OCI-LY1 (cell line): ENCODE measurements around the gene CHMP5.

ENCODE experiments used
- H2AFZ ChIP-seq: fragments of 200-600 bp; sonication (generic), shearing (Covaris generic); 2 replicates; pipeline ENCODE4 v1.6.0; 2014; ENCODE audit warnings: antibody characterized with exemption, mild to moderate bottlenecking, low read length
- H3F3A ChIP-seq: fragments of 200-600 bp; sonication (generic), shearing (Covaris generic); 2 replicates; pipeline ENCODE4 v1.6.0; 2014; ENCODE audit warnings: mild to moderate bottlenecking, antibody characterized with exemption, low read length, moderate library complexity; ENCODE audit not compliant: insufficient read depth
- H3K27ac ChIP-seq: fragments of 200-600 bp; sonication (generic); 2 replicates; pipeline ENCODE4 v1.5.1; 2014; ENCODE audit warnings: low read length, mixed run types, mild to moderate bottlenecking, low read depth; ENCODE audit not compliant: poor library complexity, severe bottlenecking
- H3K27me3 ChIP-seq: fragments of 200-600 bp; sonication (generic); 2 replicates; pipeline ENCODE4 v1.6.0; 2014; ENCODE audit warnings: antibody characterized with exemption, mild to moderate bottlenecking, low read length, moderate library complexity; ENCODE audit not compliant: insufficient read depth
- H3K36me3 ChIP-seq: fragments of 200-600 bp; sonication (generic); 2 replicates; pipeline ENCODE4 v1.6.1; 2014; ENCODE audit warnings: mild to moderate bottlenecking, antibody characterized with exemption, low read length, moderate library complexity, mixed read lengths; ENCODE audit not compliant: insufficient read depth
- H3K4me1 ChIP-seq: fragments of 200-600 bp; sonication (generic); 2 replicates; pipeline ENCODE4 v1.5.1; 2014; ENCODE audit warnings: mild to moderate bottlenecking, low read length, moderate library complexity; ENCODE audit not compliant: insufficient read depth, severe bottlenecking
- H3K4me2 ChIP-seq: fragments of 200-600 bp; sonication (generic), shearing (Covaris generic); 2 replicates; pipeline ENCODE4 v1.6.1; 2014; ENCODE audit warnings: low read length
- H3K4me3 ChIP-seq: fragments of 200-600 bp; sonication (generic); 2 replicates; pipeline ENCODE4 v1.5.1; 2014; ENCODE audit warnings: low read length, low read depth, mild to moderate bottlenecking, mixed read lengths; ENCODE audit not compliant: poor library complexity, severe bottlenecking
- H3K79me2 ChIP-seq: fragments of 200-600 bp; shearing (Covaris generic); 2 replicates; pipeline ENCODE4 v1.6.1; 2016; ENCODE audit warnings: mixed run types, low read length, mixed read lengths; ENCODE audit not compliant: insufficient read depth
- H3K9ac ChIP-seq: fragments of 200-600 bp; sonication (generic), shearing (Covaris generic); 2 replicates; pipeline ENCODE4 v1.6.1; 2014; ENCODE audit warnings: mild to moderate bottlenecking, low read length, mixed read lengths
- H3K9me2 ChIP-seq: fragments of 200-600 bp; sonication (generic), shearing (Covaris generic); 2 replicates; pipeline ENCODE4 v1.6.1; 2014; ENCODE audit warnings: low read depth, mild to moderate bottlenecking, low read length, mixed read lengths
- H3K9me3 ChIP-seq: fragments of 200-600 bp; shearing (Covaris generic); 2 replicates; pipeline ENCODE4 v1.6.1; 2014; ENCODE audit warnings: low read length, mixed read lengths
- H4K20me1 ChIP-seq: fragments of 200-600 bp; sonication (generic), shearing (Covaris generic); 2 replicates; pipeline ENCODE4 v1.6.0; 2016; ENCODE audit warnings: mild to moderate bottlenecking, low read length; ENCODE audit not compliant: insufficient read depth
- CTCF ChIP-seq: fragments of 200-600 bp; sonication (generic), shearing (Covaris generic); IDR thresholded peaks from 2 replicates; pipeline ENCODE4 v1.5.1; 2017; ENCODE audit warnings: mild to moderate bottlenecking, antibody characterized with exemption, low read length, moderate library complexity, mixed read lengths
- EZH2 ChIP-seq: fragments of 200-600 bp; sonication (generic), shearing (Covaris generic); IDR thresholded peaks from 2 replicates; pipeline ENCODE4 v1.8.0; 2017; ENCODE audit warnings: borderline replicate concordance, mixed run types, mild to moderate bottlenecking, antibody characterized with exemption, low read length, moderate library complexity, mixed read lengths

Gene CHMP5

GRCh38 chr9:33273972-33274328 lies 9.1 kb downstream of the CHMP5 start:
- no peak overlapping the region for H3K4me2 ChIP-seq

GRCh38 chr9:33277484-33277883 lies 12.6 kb downstream of the CHMP5 start:
- no peaks in the 10 kb centered on the region for H3K79me2 ChIP-seq
- no peak overlapping the region for H3K4me3 ChIP-seq
- H3K9me3 ChIP-seq = no peaks in the 10 kb centered on the region
- no peak for TF ChIP-seq EZH2
- TF ChIP-seq CTCF = no peak
- no peak overlapping the region for H2AFZ ChIP-seq
- no peak overlapping the region for H3K9ac ChIP-seq
- no peaks in the 10 kb centered on the region for H3K4me1 ChIP-seq
- peaks cover 78% of the 10 kb centered on the region for H3K36me3 ChIP-seq
- H3K27ac ChIP-seq = no peak overlapping the region
- no peak overlapping the region for H3K4me2 ChIP-seq
- H3F3A ChIP-seq = no peaks in the 10 kb centered on the region
- H4K20me1 ChIP-seq = no peaks in the 10 kb centered on the region
- no peaks in the 10 kb centered on the region for H3K27me3 ChIP-seq
- H3K9me2 ChIP-seq = no peaks in the 10 kb centered on the region

More at GRCh38 chr9:33273972-33274328, 9.1 kb downstream of the CHMP5 start:
- TF ChIP-seq CTCF (no peak), EZH2 (no peak)
- Histone ChIP-seq H3K9ac (no peak overlapping the region), H3K27ac (no peak overlapping the region), H3K9me2 (no peaks in the 10 kb centered on the region), H3K27me3 (no peaks in the 10 kb centered on the region), H3K9me3 (no peaks in the 10 kb centered on the region), H3K4me1 (no peaks in the 10 kb centered on the region), H2AFZ (no peak overlapping the region), H3K36me3 (peaks cover 78% of the 10 kb centered on the region), H3K4me3 (no peak overlapping the region), H3K79me2 (no peaks in the 10 kb centered on the region), H3F3A (no peaks in the 10 kb centered on the region), H4K20me1 (no peaks in the 10 kb centered on the region)

GRCh38 chr9:33285502-33285901 lies 20.7 kb downstream of the CHMP5 start:
- Histone ChIP-seq H3K36me3 (peaks cover 20% of the 10 kb centered on the region; the same call in 1 of the 2 replicates), H3K9ac (no peak overlapping the region), H3K4me2 (no peak overlapping the region), H3K4me1 (peaks cover 9% of the 10 kb centered on the region), H3K27ac (no peak overlapping the region), H2AFZ (no peak overlapping the region), H3K9me2 (no peaks in the 10 kb centered on the region), H3K27me3 (no peaks in the 10 kb centered on the region), H3F3A (no peaks in the 10 kb centered on the region), H3K4me3 (no peak overlapping the region), H3K79me2 (0 out of 2 replicates have a peak, but pooled peaks cover under 1% of the 10 kb centered on the region), H4K20me1 (no peaks in the 10 kb centered on the region), H3K9me3 (no peaks in the 10 kb centered on the region)
- no peak for TF ChIP-seq CTCF
- no peak for TF ChIP-seq EZH2
